MM.1S (cell line): ENCODE results near the gene KIF16B.

Experiments
- CTCF ChIP-seq: fragments of 300-600 bp; sonication (generic); IDR thresholded peaks from 2 replicates; pipeline ENCODE4 v1.5.1; 2016; ENCODE audit warnings: antibody characterized with exemption, low read length, mixed read lengths
- EZH2 ChIP-seq: fragments of 300-600 bp; sonication (generic); optimal IDR thresholded peaks from 2 replicates; pipeline ENCODE3; 2017; ENCODE audit warnings: low read depth, mild to moderate bottlenecking, antibody characterized with exemption, low read length, mixed read lengths

GRCh38 chr20:16552015-16552414, 21.2 kb downstream of the KIF16B start:
- TF ChIP-seq CTCF (no peak), EZH2 (no peak)
